ENCODE data around the gene METTL26.

DNA sequence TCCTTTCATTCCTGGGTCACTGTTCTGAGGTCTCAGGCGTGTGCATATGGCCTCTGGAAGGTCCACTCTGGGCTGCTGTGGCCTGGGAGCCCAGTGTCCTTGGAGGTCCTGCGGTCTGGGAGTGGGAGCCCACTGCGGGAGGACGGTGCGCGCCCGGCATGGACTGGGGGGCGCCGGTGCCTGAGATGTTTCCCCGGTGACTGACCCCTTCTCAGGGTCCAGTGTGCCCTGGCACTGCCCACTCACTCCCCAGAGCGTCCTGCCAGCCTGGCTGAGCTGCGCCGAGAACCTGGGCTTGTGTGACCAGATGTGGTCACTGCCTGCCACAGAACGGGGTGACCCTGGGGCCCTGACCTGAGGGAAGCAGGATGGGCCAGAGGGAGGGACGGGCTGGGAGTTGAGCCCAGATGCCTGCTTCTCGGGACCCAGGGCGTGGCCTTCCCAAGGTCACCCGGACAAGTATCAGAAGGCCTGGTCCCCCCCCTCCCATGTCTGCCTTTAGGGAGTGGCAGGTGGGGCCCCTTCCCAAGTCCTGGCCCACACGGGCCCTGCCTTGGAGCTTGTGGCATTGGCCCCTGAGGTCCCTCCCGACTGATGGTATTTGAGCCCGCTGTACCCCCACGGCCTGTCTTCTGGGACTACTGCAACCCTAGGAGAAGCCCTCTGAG lies 38.2 kb upstream of the METTL26 start:
- TF ChIP-seq, protein P1, sequence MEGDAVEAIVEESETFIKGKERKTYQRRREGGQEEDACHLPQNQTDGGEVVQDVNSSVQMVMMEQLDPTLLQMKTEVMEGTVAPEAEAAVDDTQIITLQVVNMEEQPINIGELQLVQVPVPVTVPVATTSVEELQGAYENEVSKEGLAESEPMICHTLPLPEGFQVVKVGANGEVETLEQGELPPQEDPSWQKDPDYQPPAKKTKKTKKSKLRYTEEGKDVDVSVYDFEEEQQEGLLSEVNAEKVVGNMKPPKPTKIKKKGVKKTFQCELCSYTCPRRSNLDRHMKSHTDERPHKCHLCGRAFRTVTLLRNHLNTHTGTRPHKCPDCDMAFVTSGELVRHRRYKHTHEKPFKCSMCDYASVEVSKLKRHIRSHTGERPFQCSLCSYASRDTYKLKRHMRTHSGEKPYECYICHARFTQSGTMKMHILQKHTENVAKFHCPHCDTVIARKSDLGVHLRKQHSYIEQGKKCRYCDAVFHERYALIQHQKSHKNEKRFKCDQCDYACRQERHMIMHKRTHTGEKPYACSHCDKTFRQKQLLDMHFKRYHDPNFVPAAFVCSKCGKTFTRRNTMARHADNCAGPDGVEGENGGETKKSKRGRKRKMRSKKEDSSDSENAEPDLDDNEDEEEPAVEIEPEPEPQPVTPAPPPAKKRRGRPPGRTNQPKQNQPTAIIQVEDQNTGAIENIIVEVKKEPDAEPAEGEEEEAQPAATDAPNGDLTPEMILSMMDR (IDR thresholded peaks at IDR 0.05), result no peak
- TF ChIP-seq POLR2A (IDR thresholded peaks at IDR 0.05), result no peak

Data from body of pancreas (tissue), 4 donors.